Measurements from ENCODE around the gene FAM47C.
"Not testable (repeated sequence)": the region's sequence is repeated elsewhere in the genome, so short reads cannot be mapped to it uniquely, and the experiment has no call there.

DNA sequence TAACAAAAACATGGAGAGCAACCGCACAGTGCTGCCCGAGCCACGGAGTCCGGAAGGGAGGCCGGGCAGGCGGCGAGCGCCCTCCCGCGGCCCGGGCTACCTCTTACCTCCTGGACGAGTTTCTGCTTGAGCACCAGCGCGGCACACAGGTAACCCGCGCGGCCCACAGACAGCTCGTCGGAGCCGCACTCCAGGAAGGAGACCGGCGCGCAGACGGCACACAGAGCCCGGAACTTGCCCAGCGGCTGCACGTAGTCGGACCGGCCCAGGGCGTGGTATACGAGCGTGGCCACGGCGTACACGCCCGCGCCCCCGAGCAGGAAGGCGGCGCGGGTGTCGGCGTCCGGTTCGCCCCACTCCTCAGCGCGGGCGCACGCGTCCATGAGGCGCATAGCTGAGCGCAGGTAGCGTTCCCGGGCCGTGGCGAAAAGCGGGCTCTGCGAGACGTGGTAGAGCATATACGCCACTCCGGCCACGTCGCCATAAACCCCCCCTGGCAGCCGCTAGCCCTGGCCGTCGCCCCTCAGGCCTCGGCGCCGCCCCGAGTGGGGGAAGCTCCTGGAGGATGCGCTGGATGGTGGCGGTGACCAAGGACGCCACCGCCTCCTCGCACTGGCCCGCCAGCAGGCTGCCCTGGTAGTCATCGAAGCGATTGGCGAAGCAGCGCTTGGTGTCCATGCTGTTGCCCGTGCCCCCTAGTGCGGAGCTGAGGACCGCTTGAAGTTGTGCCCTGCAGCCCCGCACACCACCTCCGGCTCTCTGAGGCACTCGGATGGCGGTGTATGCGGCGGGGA is 22.6 kb upstream of the FAM47C start:
- TF ChIP-seq, protein P1, sequence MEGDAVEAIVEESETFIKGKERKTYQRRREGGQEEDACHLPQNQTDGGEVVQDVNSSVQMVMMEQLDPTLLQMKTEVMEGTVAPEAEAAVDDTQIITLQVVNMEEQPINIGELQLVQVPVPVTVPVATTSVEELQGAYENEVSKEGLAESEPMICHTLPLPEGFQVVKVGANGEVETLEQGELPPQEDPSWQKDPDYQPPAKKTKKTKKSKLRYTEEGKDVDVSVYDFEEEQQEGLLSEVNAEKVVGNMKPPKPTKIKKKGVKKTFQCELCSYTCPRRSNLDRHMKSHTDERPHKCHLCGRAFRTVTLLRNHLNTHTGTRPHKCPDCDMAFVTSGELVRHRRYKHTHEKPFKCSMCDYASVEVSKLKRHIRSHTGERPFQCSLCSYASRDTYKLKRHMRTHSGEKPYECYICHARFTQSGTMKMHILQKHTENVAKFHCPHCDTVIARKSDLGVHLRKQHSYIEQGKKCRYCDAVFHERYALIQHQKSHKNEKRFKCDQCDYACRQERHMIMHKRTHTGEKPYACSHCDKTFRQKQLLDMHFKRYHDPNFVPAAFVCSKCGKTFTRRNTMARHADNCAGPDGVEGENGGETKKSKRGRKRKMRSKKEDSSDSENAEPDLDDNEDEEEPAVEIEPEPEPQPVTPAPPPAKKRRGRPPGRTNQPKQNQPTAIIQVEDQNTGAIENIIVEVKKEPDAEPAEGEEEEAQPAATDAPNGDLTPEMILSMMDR (IDR thresholded peaks at IDR 0.05) = peak in 2 of 6 experiments; percentile 32 to 44
- not testable (repeated sequence) for TF ChIP-seq POLR2AphosphoS5, POLR2A, EP300 (IDR thresholded peaks at IDR 0.05)
